Measurements from ENCODE around the gene DCUN1D5.

The DCUN1D5 gene

GRCh38 chr11:103055221-103055890 is 36.6 kb downstream of the DCUN1D5 start:
- no peaks in the 10 kb centered on the region for H3K9me3 ChIP-seq (ENCODE audit: control insufficient read depth, insufficient read depth, low read length)
- H3K4me3 ChIP-seq (ENCODE audit: low read depth, low read length) = no peak overlapping the region
- H3K9ac ChIP-seq (ENCODE audit: low read depth, low read length) = no peak overlapping the region
- no peaks in the 10 kb centered on the region for H3K27me3 ChIP-seq (ENCODE audit: control insufficient read depth, insufficient read depth, low read length)
- H3K27ac ChIP-seq (ENCODE audit: low read depth, low read length) = no peak overlapping the region
- no peaks in the 10 kb centered on the region for H3K4me1 ChIP-seq (ENCODE audit: control insufficient read depth, insufficient read depth, low read length)
- peaks cover 28% of the 10 kb centered on the region for H3K36me3 ChIP-seq (ENCODE audit: control insufficient read depth, insufficient read depth, low read length)

GRCh38 chr11:103053997-103054396 is 38.0 kb downstream of the DCUN1D5 start:
- no peak overlapping the region for H3K9ac ChIP-seq (ENCODE audit: low read depth, low read length)
- no peaks in the 10 kb centered on the region for H3K4me1 ChIP-seq (ENCODE audit: control insufficient read depth, insufficient read depth, low read length)
- H3K27me3 ChIP-seq (ENCODE audit: control insufficient read depth, insufficient read depth, low read length) = no peaks in the 10 kb centered on the region
- peaks cover 15% of the 10 kb centered on the region; the same call in 1 of the 2 replicates for H3K36me3 ChIP-seq (ENCODE audit: control insufficient read depth, insufficient read depth, low read length)
- H3K9me3 ChIP-seq (ENCODE audit: control insufficient read depth, insufficient read depth, low read length) = no peaks in the 10 kb centered on the region
- no peak overlapping the region for H3K27ac ChIP-seq (ENCODE audit: low read depth, low read length)
- H3K4me3 ChIP-seq (ENCODE audit: low read depth, low read length) = no peak overlapping the region

- Histone ChIP-seq H3K4me3 (ENCODE audit: low read depth, low read length) (no peak overlapping the region), H3K4me1 (ENCODE audit: control insufficient read depth, insufficient read depth, low read length) (no peaks in the 10 kb centered on the region), H3K9me3 (ENCODE audit: control insufficient read depth, insufficient read depth, low read length) (no peaks in the 10 kb centered on the region), H3K36me3 (ENCODE audit: control insufficient read depth, insufficient read depth, low read length) (0 out of 2 replicates have a peak, but pooled peaks cover 1% of the 10 kb centered on the region), H3K9ac (ENCODE audit: low read depth, low read length) (no peak overlapping the region), H3K27me3 (ENCODE audit: control insufficient read depth, insufficient read depth, low read length) (no peaks in the 10 kb centered on the region), H3K27ac (ENCODE audit: low read depth, low read length) (no peak overlapping the region)
These were observed 40.0 kb downstream of the DCUN1D5 start for GRCh38 chr11:103051981-103052380.

- no peak overlapping the region for H3K9ac ChIP-seq (ENCODE audit: low read depth, low read length)
- H3K4me3 ChIP-seq (ENCODE audit: low read depth, low read length) = no peak overlapping the region
- H3K27ac ChIP-seq (ENCODE audit: low read depth, low read length) = no peak overlapping the region
- H3K9me3 ChIP-seq (ENCODE audit: control insufficient read depth, insufficient read depth, low read length) = no peaks in the 10 kb centered on the region
- H3K27me3 ChIP-seq (ENCODE audit: control insufficient read depth, insufficient read depth, low read length) = no peaks in the 10 kb centered on the region
- no peaks in the 10 kb centered on the region for H3K36me3 ChIP-seq (ENCODE audit: control insufficient read depth, insufficient read depth, low read length)
- H3K4me1 ChIP-seq (ENCODE audit: control insufficient read depth, insufficient read depth, low read length) = no peaks in the 10 kb centered on the region
These were observed 40.7 kb downstream of the DCUN1D5 start for GRCh38 chr11:103051151-103051801.

- no peak overlapping the region for H3K9ac ChIP-seq (ENCODE audit: low read depth, low read length)
- H3K27ac ChIP-seq (ENCODE audit: low read depth, low read length) = no peak overlapping the region
- no peaks in the 10 kb centered on the region for H3K9me3 ChIP-seq (ENCODE audit: control insufficient read depth, insufficient read depth, low read length)
- no peaks in the 10 kb centered on the region for H3K4me1 ChIP-seq (ENCODE audit: control insufficient read depth, insufficient read depth, low read length)
- no peak overlapping the region for H3K4me3 ChIP-seq (ENCODE audit: low read depth, low read length)
- H3K36me3 ChIP-seq (ENCODE audit: control insufficient read depth, insufficient read depth, low read length) = no peaks in the 10 kb centered on the region
- H3K27me3 ChIP-seq (ENCODE audit: control insufficient read depth, insufficient read depth, low read length) = no peaks in the 10 kb centered on the region
These were observed 41.6 kb downstream of the DCUN1D5 start for GRCh38 chr11:103050351-103050750.

- Histone ChIP-seq H3K27ac (ENCODE audit: low read depth, low read length) (no peak overlapping the region), H3K36me3 (ENCODE audit: control insufficient read depth, insufficient read depth, low read length) (no peaks in the 10 kb centered on the region), H3K4me3 (ENCODE audit: low read depth, low read length) (no peak overlapping the region), H3K4me1 (ENCODE audit: control insufficient read depth, insufficient read depth, low read length) (no peaks in the 10 kb centered on the region), H3K9ac (ENCODE audit: low read depth, low read length) (no peak overlapping the region), H3K9me3 (ENCODE audit: control insufficient read depth, insufficient read depth, low read length) (no peaks in the 10 kb centered on the region), H3K27me3 (ENCODE audit: control insufficient read depth, insufficient read depth, low read length) (no peaks in the 10 kb centered on the region)
These were observed 44.1 kb downstream of the DCUN1D5 start for GRCh38 chr11:103047837-103048236.

GRCh38 chr11:103043826-103044678 is 47.9 kb downstream of the DCUN1D5 start:
- no peak overlapping the region for H3K9ac ChIP-seq (ENCODE audit: low read depth, low read length)
- H3K27ac ChIP-seq (ENCODE audit: low read depth, low read length) = no peak overlapping the region
- no peaks in the 10 kb centered on the region for H3K9me3 ChIP-seq (ENCODE audit: control insufficient read depth, insufficient read depth, low read length)
- H3K36me3 ChIP-seq (ENCODE audit: control insufficient read depth, insufficient read depth, low read length) = no peaks in the 10 kb centered on the region
- no peaks in the 10 kb centered on the region for H3K27me3 ChIP-seq (ENCODE audit: control insufficient read depth, insufficient read depth, low read length)
- H3K4me1 ChIP-seq (ENCODE audit: control insufficient read depth, insufficient read depth, low read length) = no peaks in the 10 kb centered on the region
- no peak overlapping the region for H3K4me3 ChIP-seq (ENCODE audit: low read depth, low read length)

GRCh38 chr11:103042161-103042560 is 49.8 kb downstream of the DCUN1D5 start:
- no peaks in the 10 kb centered on the region for H3K4me1 ChIP-seq (ENCODE audit: control insufficient read depth, insufficient read depth, low read length)
- H3K9me3 ChIP-seq (ENCODE audit: control insufficient read depth, insufficient read depth, low read length) = no peaks in the 10 kb centered on the region
- H3K36me3 ChIP-seq (ENCODE audit: control insufficient read depth, insufficient read depth, low read length) = no peaks in the 10 kb centered on the region
- H3K27me3 ChIP-seq (ENCODE audit: control insufficient read depth, insufficient read depth, low read length) = no peaks in the 10 kb centered on the region
- H3K4me3 ChIP-seq (ENCODE audit: low read depth, low read length) = no peak overlapping the region
- no peak overlapping the region for H3K9ac ChIP-seq (ENCODE audit: low read depth, low read length)
- H3K27ac ChIP-seq (ENCODE audit: low read depth, low read length) = no peak overlapping the region

- Histone ChIP-seq H3K4me1 (ENCODE audit: control insufficient read depth, insufficient read depth, low read length) (peaks cover 7% of the 10 kb centered on the region), H3K27me3 (ENCODE audit: control insufficient read depth, insufficient read depth, low read length) (no peaks in the 10 kb centered on the region), H3K36me3 (ENCODE audit: control insufficient read depth, insufficient read depth, low read length) (no peaks in the 10 kb centered on the region), H3K9ac (ENCODE audit: low read depth, low read length) (no peak overlapping the region), H3K4me3 (ENCODE audit: low read depth, low read length) (no peak overlapping the region), H3K9me3 (ENCODE audit: control insufficient read depth, insufficient read depth, low read length) (no peaks in the 10 kb centered on the region), H3K27ac (ENCODE audit: low read depth, low read length) (no peak overlapping the region)
These were observed 56.0 kb downstream of the DCUN1D5 start for GRCh38 chr11:103035791-103036434.

GRCh38 chr11:103035216-103035615 is 56.7 kb downstream of the DCUN1D5 start:
- H3K4me1 ChIP-seq (ENCODE audit: control insufficient read depth, insufficient read depth, low read length) = peaks cover 7% of the 10 kb centered on the region
- no peaks in the 10 kb centered on the region for H3K36me3 ChIP-seq (ENCODE audit: control insufficient read depth, insufficient read depth, low read length)
- no peak overlapping the region for H3K4me3 ChIP-seq (ENCODE audit: low read depth, low read length)
- H3K27me3 ChIP-seq (ENCODE audit: control insufficient read depth, insufficient read depth, low read length) = no peaks in the 10 kb centered on the region
- no peak overlapping the region for H3K9ac ChIP-seq (ENCODE audit: low read depth, low read length)
- no peak overlapping the region for H3K27ac ChIP-seq (ENCODE audit: low read depth, low read length)
- no peaks in the 10 kb centered on the region for H3K9me3 ChIP-seq (ENCODE audit: control insufficient read depth, insufficient read depth, low read length)

All from HUES48 (cell line).